ENCODE data around the gene AVL9.

GRCh38 chr7:32476816-32477648 is 18.3 kb upstream of the AVL9 start:
- TF ChIP-seq CTCF (conservative IDR thresholded peaks at IDR 0.05; ENCODE audit: low read depth, low read length), result no peak
- no peak for TF ChIP-seq CEBPB (IDR thresholded peaks at IDR 0.05; ENCODE audit: low read depth, low read length)
- no peak for TF ChIP-seq NFE2L2 (IDR thresholded peaks at IDR 0.05; ENCODE audit: low read depth, low read length)
- TF ChIP-seq RAD21 (IDR thresholded peaks at IDR 0.05; ENCODE audit: low read length), result no peak

All from IMR-90 (cell line).